ENCODE results near the gene TOPORS.

TOPORS gene

GRCh38 chr9:32500768-32501167, 51.6 kb downstream of the TOPORS start:
- Histone ChIP-seq H3K9me3 (ENCODE audit: insufficient read depth, low read length) (no peaks in the 10 kb centered on the region), H3F3A (ENCODE audit: insufficient read depth) (no peaks in the 10 kb centered on the region), H2AFZ (ENCODE audit: low read depth, low read length, severe bottlenecking) (no peak overlapping the region), H3K9ac (ENCODE audit: low read length) (no peak overlapping the region), H3K27me3 (ENCODE audit: low read length) (no peaks in the 10 kb centered on the region), H3K79me2 (ENCODE audit: insufficient read depth, low read length) (no peaks in the 10 kb centered on the region), H3K27ac (ENCODE audit: low read depth, low read length) (no peak overlapping the region), H3K9me2 (replicated peaks; ENCODE audit: insufficient read depth, low read length) (no peaks in the 10 kb centered on the region), H3K4me3 (ENCODE audit: insufficient read depth, low read length, poor library complexity, severe bottlenecking) (no peak overlapping the region), H3K4me2 (ENCODE audit: low read depth, low read length, poor library complexity, severe bottlenecking) (no peak overlapping the region), H4K20me1 (ENCODE audit: low read depth, low read length) (no peaks in the 10 kb centered on the region), H3K36me3 (ENCODE audit: low read length) (no peaks in the 10 kb centered on the region)
- no peak for TF ChIP-seq EZH2phosphoT487 (conservative IDR thresholded peaks at IDR 0.05; ENCODE audit: low read length)
- TF ChIP-seq, protein P1, sequence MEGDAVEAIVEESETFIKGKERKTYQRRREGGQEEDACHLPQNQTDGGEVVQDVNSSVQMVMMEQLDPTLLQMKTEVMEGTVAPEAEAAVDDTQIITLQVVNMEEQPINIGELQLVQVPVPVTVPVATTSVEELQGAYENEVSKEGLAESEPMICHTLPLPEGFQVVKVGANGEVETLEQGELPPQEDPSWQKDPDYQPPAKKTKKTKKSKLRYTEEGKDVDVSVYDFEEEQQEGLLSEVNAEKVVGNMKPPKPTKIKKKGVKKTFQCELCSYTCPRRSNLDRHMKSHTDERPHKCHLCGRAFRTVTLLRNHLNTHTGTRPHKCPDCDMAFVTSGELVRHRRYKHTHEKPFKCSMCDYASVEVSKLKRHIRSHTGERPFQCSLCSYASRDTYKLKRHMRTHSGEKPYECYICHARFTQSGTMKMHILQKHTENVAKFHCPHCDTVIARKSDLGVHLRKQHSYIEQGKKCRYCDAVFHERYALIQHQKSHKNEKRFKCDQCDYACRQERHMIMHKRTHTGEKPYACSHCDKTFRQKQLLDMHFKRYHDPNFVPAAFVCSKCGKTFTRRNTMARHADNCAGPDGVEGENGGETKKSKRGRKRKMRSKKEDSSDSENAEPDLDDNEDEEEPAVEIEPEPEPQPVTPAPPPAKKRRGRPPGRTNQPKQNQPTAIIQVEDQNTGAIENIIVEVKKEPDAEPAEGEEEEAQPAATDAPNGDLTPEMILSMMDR (IDR thresholded peaks at IDR 0.05; ENCODE audit: insufficient read depth, low read length, poor library complexity, severe bottlenecking) = no peak

DNA sequence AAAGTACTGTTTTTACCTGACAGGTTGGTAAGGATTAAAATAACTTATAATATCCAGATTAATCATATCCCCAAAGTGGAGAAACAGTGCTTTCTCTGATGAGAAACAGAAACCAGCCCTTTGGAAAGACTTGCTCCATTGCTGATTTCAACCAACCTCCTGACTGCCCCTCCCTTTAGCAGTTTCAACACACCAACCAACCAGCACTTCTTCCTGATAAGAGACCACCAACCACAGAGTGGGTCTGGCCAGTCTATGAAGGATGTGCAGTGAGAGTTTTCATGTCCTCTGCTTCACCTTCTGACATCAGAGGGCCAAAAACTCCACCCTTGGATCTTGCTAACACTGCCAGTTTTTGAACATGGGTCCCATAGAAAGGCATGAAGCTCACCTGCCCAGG, 54.5 kb downstream of the TOPORS start:
- Histone ChIP-seq H2AFZ (ENCODE audit: low read depth, low read length, severe bottlenecking) (no peak overlapping the region), H3K36me3 (ENCODE audit: low read length) (no peaks in the 10 kb centered on the region), H3K4me2 (ENCODE audit: low read depth, low read length, poor library complexity, severe bottlenecking) (no peak overlapping the region), H3K27ac (ENCODE audit: low read depth, low read length) (no peak overlapping the region), H3K79me2 (ENCODE audit: insufficient read depth, low read length) (no peaks in the 10 kb centered on the region), H4K20me1 (ENCODE audit: low read depth, low read length) (no peaks in the 10 kb centered on the region), H3F3A (ENCODE audit: insufficient read depth) (no peaks in the 10 kb centered on the region), H3K9me2 (replicated peaks; ENCODE audit: insufficient read depth, low read length) (no peaks in the 10 kb centered on the region), H3K9ac (ENCODE audit: low read length) (no peak overlapping the region), H3K27me3 (ENCODE audit: low read length) (no peaks in the 10 kb centered on the region), H3K9me3 (ENCODE audit: insufficient read depth, low read length) (no peaks in the 10 kb centered on the region), H3K4me3 (ENCODE audit: insufficient read depth, low read length, poor library complexity, severe bottlenecking) (no peak overlapping the region)
- TF ChIP-seq, protein P1 (IDR thresholded peaks at IDR 0.05; ENCODE audit: insufficient read depth, low read length, poor library complexity, severe bottlenecking) = no peak
- TF ChIP-seq EZH2phosphoT487 (conservative IDR thresholded peaks at IDR 0.05; ENCODE audit: low read length) = no peak

GRCh38 chr9:32490601-32491000, 61.8 kb downstream of the TOPORS start:
- H4K20me1 ChIP-seq (ENCODE audit: low read depth, low read length) = no peaks in the 10 kb centered on the region
- TF ChIP-seq EZH2phosphoT487 (conservative IDR thresholded peaks at IDR 0.05; ENCODE audit: low read length) = no peak
- TF ChIP-seq, protein P1 (IDR thresholded peaks at IDR 0.05; ENCODE audit: insufficient read depth, low read length, poor library complexity, severe bottlenecking) = no peak
- H3K27me3 ChIP-seq (ENCODE audit: low read length) = no peaks in the 10 kb centered on the region
- no peak overlapping the region for H2AFZ ChIP-seq (ENCODE audit: low read depth, low read length, severe bottlenecking)
- H3K4me2 ChIP-seq (ENCODE audit: low read depth, low read length, poor library complexity, severe bottlenecking) = no peak overlapping the region
- H3K36me3 ChIP-seq (ENCODE audit: low read length) = no peaks in the 10 kb centered on the region
- H3K4me3 ChIP-seq (ENCODE audit: insufficient read depth, low read length, poor library complexity, severe bottlenecking) = no peak overlapping the region
- no peaks in the 10 kb centered on the region for H3K9me2 ChIP-seq (replicated peaks; ENCODE audit: insufficient read depth, low read length)
- H3K79me2 ChIP-seq (ENCODE audit: insufficient read depth, low read length) = no peaks in the 10 kb centered on the region
- no peaks in the 10 kb centered on the region for H3K9me3 ChIP-seq (ENCODE audit: insufficient read depth, low read length)
- no peak overlapping the region for H3K27ac ChIP-seq (ENCODE audit: low read depth, low read length)
- H3K9ac ChIP-seq (ENCODE audit: low read length) = no peak overlapping the region
- H3F3A ChIP-seq (ENCODE audit: insufficient read depth) = no peaks in the 10 kb centered on the region
